ENCODE measurements around the gene TNRC6C. TPM values are rescaled to one million over a fixed set of nuclear protein-coding genes. Genes with fewer than 3 reads are reported as not detected.
A peak's percentile ranks its signal among the peaks of the same experiment; 100 is the strongest.

The TNRC6C gene
- total and polyA plus RNA-seq, 9 of the 15 experiments (the other 6 are each of a cell fraction or from before 2014, with no cell fraction given), result 0.20 to 4.9 (median 2.3) TPM

DNA sequence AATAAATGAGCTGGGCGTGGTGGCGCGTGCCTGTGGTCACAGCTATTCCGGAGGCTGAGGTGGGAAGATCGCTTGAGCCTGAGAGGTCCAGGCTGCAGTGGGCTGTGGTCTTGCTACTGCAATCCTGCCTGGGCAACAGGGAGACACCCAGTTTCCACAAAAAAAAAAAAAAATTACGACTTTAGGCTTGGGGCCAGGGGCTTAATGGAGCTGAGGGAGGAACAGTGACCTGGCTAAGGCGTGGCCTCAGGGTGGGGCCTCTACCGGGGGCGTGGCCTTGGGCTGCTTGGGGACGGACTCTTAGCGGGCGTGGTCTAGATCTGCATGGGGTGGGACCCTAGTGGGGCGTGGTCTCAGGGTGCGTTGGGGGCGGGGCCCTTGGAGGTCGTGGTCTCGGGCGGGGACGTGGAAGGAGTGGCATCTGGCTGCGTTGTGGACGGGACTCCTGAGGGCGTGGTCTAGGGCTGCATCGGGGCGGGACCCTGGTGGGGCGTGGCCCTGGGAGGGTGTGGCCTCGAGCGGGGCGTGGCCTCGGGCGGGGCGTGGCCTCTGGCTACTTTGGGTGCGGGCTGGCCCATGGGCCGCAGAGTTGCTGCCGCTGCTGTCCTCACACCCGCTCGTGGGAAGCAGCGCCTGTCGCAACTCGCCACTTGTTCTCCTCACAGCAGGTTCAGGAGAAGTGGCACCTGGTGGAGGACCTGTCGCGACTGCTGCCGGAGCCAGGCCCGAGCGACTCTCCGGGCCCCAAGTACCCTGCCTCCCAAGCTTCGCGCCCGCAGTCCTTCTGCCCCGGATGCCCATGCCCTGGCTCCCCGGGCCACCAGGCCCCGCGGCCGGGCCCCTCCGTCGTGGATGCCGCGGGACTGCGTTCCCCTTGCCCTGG is 181.9 kb downstream of the TNRC6C start (continued):
- TF ChIP-seq KDM1A (IDR thresholded peaks at IDR 0.05), result no peak
- no peak for TF ChIP-seq RBM15 (IDR thresholded peaks at IDR 0.05; ENCODE audit: insufficient read depth, low read length)
- no peak for TF ChIP-seq RFX5 (IDR thresholded peaks at IDR 0.05; ENCODE audit: low read depth, low read length)
- TF ChIP-seq STAT5B (CRISPR knock-in tag; IDR thresholded peaks at IDR 0.05), result no peak
- no peak for TF ChIP-seq HNRNPH1 (optimal IDR thresholded peaks at IDR 0.05; ENCODE audit: low read depth, low read length)
- peak; percentile 68 for TF ChIP-seq ATF7 (IDR thresholded peaks at IDR 0.05)
- no peak for TF ChIP-seq SAFB2 (IDR thresholded peaks at IDR 0.05; ENCODE audit: borderline replicate concordance, low read depth, low read length, severe bottlenecking)
- TF ChIP-seq, protein P1, sequence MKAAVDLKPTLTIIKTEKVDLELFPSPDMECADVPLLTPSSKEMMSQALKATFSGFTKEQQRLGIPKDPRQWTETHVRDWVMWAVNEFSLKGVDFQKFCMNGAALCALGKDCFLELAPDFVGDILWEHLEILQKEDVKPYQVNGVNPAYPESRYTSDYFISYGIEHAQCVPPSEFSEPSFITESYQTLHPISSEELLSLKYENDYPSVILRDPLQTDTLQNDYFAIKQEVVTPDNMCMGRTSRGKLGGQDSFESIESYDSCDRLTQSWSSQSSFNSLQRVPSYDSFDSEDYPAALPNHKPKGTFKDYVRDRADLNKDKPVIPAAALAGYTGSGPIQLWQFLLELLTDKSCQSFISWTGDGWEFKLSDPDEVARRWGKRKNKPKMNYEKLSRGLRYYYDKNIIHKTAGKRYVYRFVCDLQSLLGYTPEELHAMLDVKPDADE (conservative IDR thresholded peaks at IDR 0.05; ENCODE audit: control insufficient read depth, low read depth, low read length), result no peak; the same call in 1 of the 2 replicates
- TF ChIP-seq ETV5 (CRISPR knock-in tag; IDR thresholded peaks at IDR 0.05; ENCODE audit: low read depth), result peak; percentile 50; the same call in 1 of the 2 replicates
- TF ChIP-seq IFI16 (CRISPR knock-in tag; IDR thresholded peaks at IDR 0.05), result no peak
- TF ChIP-seq BRD9 (IDR thresholded peaks at IDR 0.05; ENCODE audit: low read depth, partially characterized antibody), result no peak
- TF ChIP-seq SIN3A (IDR thresholded peaks at IDR 0.05; ENCODE audit: borderline replicate concordance in 2 of 2, control insufficient read depth in 1 of 2, low read depth in 2 of 2, low read length in 2 of 2), result no peak; a peak in 1 of 4 replicates
- peak; percentile 25; the same call in 1 of the 2 replicates for TF ChIP-seq OTX1 (CRISPR knock-in tag; IDR thresholded peaks at IDR 0.05)
- no peak; the same call in 1 of the 2 replicates for TF ChIP-seq CREB1 (IDR thresholded peaks at IDR 0.05)
- peak; percentile 70 for TF ChIP-seq CREB1 (CRISPR knock-in tag; IDR thresholded peaks at IDR 0.05)
- no peak for TF ChIP-seq LEF1 (IDR thresholded peaks at IDR 0.05)
- peak; percentile 80 for TF ChIP-seq MTA3 (IDR thresholded peaks at IDR 0.05; ENCODE audit: borderline replicate concordance)
- TF ChIP-seq HINFP (tag; conservative IDR thresholded peaks at IDR 0.05; ENCODE audit: low read depth), result no peak
- TF ChIP-seq HNRNPLL (IDR thresholded peaks at IDR 0.05; ENCODE audit: low read depth, low read length, poor library complexity, severe bottlenecking), result peak; percentile 24
- TF ChIP-seq PYGO2 (tag; IDR thresholded peaks at IDR 0.05), result no peak
- TF ChIP-seq PURB (CRISPR knock-in tag; IDR thresholded peaks at IDR 0.05; ENCODE audit: low read depth), result no peak
- TF ChIP-seq TOE1 (IDR thresholded peaks at IDR 0.05; ENCODE audit: borderline replicate concordance), result no peak
- no peak for TF ChIP-seq TOE1 (CRISPR knock-in tag; IDR thresholded peaks at IDR 0.05; ENCODE audit: borderline replicate concordance, low read depth)
